Measurements from ENCODE around the gene LENEP.
"Not testable (repeated sequence)": the region's sequence is repeated elsewhere in the genome, so short reads cannot be mapped to it uniquely, and the experiment has no call there.

LENEP gene

GRCh38 chr1:154992721-154993571 is 440 bp upstream of the LENEP start:
- Histone ChIP-seq H3K4me1 (ENCODE audit: control insufficient read depth, insufficient read depth, low read length, unreplicated experiment) (peaks cover 18% of the 10 kb centered on the region), H2AFZ (ENCODE audit: low read length, unreplicated experiment) (no peak overlapping the region), H3K79me2 (ENCODE audit: control insufficient read depth, insufficient read depth, low read length, unreplicated experiment) (no peaks in the 10 kb centered on the region), H3K4me3 (ENCODE audit: low read depth, low read length) (no peak overlapping the region), H3K27ac (ENCODE audit: low read depth, low read length) (peak overlapping the region; percentile 47), H3K36me3 (ENCODE audit: insufficient read depth, low read length) (peaks cover 2% of the 10 kb centered on the region; the same call in 1 of the 2 replicates), H3K27me3 (ENCODE audit: insufficient read depth, low read length) (no peaks in the 10 kb centered on the region)

GRCh38 chr1:154994269-154994587 is 842 bp downstream of the LENEP start:
- H3K27me3 ChIP-seq (ENCODE audit: insufficient read depth, low read length): no peaks in the 10 kb centered on the region
- H3K4me3 ChIP-seq (ENCODE audit: low read depth, low read length): no peak overlapping the region
- no peaks in the 10 kb centered on the region for H3K79me2 ChIP-seq (ENCODE audit: control insufficient read depth, insufficient read depth, low read length, unreplicated experiment)
- peaks cover 18% of the 10 kb centered on the region for H3K4me1 ChIP-seq (ENCODE audit: control insufficient read depth, insufficient read depth, low read length, unreplicated experiment)
- H2AFZ ChIP-seq (ENCODE audit: low read length, unreplicated experiment): no peak overlapping the region
- no peaks in the 10 kb centered on the region; the same call in 1 of the 2 replicates for H3K36me3 ChIP-seq (ENCODE audit: insufficient read depth, low read length)
- 0 out of 2 replicates have a peak overlapping the region, but pooled peaks have one; percentile 8 for H3K27ac ChIP-seq (ENCODE audit: low read depth, low read length)

DNA sequence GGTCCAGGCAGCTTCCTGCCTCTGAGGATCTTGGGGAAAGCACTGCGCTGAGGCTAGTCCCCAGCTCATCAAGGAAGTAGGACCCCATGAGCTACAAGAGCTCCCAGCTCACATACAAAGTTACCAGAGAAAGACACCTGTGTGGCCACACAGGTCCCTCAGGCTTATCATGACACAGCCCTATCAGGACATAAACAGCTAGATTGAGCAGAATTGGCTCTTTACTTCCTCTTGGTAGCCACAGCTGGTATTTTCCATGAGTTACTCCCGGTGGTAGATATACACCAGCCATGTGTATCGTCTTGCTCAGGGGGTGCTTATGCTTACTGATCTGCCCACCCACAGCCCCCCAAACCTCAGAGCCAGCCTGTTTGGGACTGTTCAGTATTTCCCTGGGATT is 1.2 kb downstream of the LENEP start:
- Histone ChIP-seq H3K27ac (ENCODE audit: low read depth, low read length) (no peak overlapping the region), H3K36me3 (ENCODE audit: insufficient read depth, low read length) (no peaks in the 10 kb centered on the region; the same call in 1 of the 2 replicates), H3K4me3 (ENCODE audit: low read depth, low read length) (no peak overlapping the region), H3K4me1 (ENCODE audit: control insufficient read depth, insufficient read depth, low read length, unreplicated experiment) (peaks cover 19% of the 10 kb centered on the region), H3K27me3 (ENCODE audit: insufficient read depth, low read length) (no peaks in the 10 kb centered on the region), H2AFZ (ENCODE audit: low read length, unreplicated experiment) (no peak overlapping the region), H3K79me2 (ENCODE audit: control insufficient read depth, insufficient read depth, low read length, unreplicated experiment) (no peaks in the 10 kb centered on the region)

DNA sequence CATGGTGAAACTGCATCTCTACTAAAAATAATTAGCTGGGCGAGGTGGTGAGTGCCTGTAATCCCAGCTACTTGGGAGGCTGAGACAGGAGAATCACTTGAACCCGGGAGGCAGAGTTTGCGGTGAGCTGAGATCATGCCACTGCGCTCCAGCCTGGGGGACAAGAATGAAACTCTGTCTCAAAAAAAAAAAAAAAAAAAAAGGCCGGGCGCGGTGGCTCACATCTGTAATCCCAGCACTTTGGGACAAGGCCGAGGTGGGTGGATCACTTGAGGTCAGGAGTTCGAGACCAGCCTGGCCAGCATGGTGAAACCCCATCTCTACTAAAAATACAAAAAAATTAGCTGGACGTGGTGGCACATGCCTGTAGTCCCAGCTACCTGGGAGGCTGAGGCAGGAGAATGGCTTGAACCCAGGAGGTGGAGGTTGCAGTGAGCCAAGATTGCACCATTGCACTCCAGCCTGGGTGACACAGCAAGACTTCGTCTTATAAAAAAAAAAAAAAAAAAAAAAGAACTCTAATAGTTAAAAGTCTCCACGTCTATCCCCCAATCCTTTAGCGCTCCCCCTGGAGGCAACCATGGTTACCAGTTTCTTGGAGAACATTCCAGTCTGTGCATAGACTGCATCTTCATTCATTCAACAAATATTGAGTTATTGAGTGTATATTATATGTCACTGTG is 2.1 kb downstream of the LENEP start:
- H3K79me2 ChIP-seq (ENCODE audit: control insufficient read depth, insufficient read depth, low read length, unreplicated experiment); H3K36me3 ChIP-seq (ENCODE audit: insufficient read depth, low read length); H2AFZ ChIP-seq (ENCODE audit: low read length, unreplicated experiment); H3K27ac ChIP-seq (ENCODE audit: low read depth, low read length); H3K4me3 ChIP-seq (ENCODE audit: low read depth, low read length); H3K27me3 ChIP-seq (ENCODE audit: insufficient read depth, low read length): not testable (repeated sequence)
- peaks cover 27% of the 10 kb centered on the region for H3K4me1 ChIP-seq (ENCODE audit: control insufficient read depth, insufficient read depth, low read length, unreplicated experiment)

DNA sequence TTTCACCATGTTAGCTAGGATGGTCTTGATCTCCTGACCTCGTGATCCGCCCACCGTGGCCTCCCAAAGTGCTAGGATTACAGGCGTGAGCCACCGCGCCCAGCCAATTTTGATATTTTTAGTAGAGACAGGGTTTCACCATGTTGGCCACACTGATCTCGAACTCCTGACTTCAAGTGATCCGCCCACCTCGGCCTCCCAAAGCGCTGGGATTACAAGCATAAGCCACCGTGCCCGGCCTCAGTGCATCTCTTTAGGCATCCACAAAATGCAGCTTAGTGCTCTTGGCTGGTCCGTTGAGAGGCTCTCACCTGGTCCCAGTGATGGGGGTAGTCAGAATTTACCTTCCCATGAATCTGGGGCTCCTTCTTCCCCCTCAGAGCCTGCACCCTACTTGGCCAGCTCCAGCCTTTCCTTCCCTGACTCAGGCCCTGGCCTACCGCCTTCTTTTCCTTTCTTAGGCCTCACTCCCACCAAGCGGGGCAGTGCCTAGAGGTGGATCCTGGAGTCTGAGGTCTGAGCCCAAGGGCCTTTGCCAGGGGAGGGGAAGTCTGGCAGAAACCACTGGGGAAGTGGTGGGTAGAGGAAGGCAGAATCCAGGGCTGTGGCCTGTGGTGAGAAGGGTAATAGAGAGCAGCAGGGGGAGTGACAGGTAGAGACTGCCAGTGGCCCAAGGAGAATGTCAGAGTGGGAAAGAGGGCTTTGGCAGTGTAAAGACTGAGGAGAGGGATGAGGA is 3.7 kb downstream of the LENEP start:
- Histone ChIP-seq H3K27ac (ENCODE audit: low read depth, low read length) (no peak overlapping the region), H3K36me3 (ENCODE audit: insufficient read depth, low read length) (no peaks in the 10 kb centered on the region), H3K4me3 (ENCODE audit: low read depth, low read length) (no peak overlapping the region), H3K79me2 (ENCODE audit: control insufficient read depth, insufficient read depth, low read length, unreplicated experiment) (no peaks in the 10 kb centered on the region), H3K27me3 (ENCODE audit: insufficient read depth, low read length) (no peaks in the 10 kb centered on the region), H2AFZ (ENCODE audit: low read length, unreplicated experiment) (no peak overlapping the region), H3K4me1 (ENCODE audit: control insufficient read depth, insufficient read depth, low read length, unreplicated experiment) (peaks cover 27% of the 10 kb centered on the region)

DNA sequence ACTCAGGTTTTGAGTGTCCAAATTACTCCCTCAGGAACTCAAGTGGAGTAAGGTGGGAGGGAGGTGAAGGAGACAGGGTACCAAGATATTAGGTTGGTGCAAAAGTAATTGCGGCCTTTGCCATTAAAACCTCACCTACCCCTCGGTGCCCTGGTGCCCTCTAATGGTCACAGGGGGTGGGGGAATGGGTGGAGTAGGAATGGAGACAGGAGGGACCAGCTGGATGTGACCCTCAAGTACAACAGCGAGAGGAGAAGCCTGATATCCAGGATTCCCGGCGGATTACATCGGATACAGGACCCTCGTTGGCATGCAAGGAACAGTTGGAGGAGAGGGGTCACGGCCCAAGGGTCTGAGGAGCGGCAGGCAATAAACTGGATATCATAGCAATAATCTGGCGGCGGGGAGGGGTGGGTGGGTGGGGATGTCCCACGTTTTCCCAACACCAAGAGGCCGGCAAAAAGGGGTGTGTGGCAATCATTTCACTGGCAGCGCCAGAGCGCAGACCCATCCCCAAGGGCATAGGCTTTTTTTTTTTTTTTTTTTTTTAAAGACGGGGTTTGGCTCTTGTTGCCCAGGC is 4.9 kb downstream of the LENEP start:
- Histone ChIP-seq H3K79me2 (ENCODE audit: control insufficient read depth, insufficient read depth, low read length, unreplicated experiment) (peaks cover 7% of the 10 kb centered on the region), H3K27me3 (ENCODE audit: insufficient read depth, low read length) (no peaks in the 10 kb centered on the region), H3K36me3 (ENCODE audit: insufficient read depth, low read length) (no peaks in the 10 kb centered on the region), H2AFZ (ENCODE audit: low read length, unreplicated experiment) (no peak overlapping the region), H3K4me1 (ENCODE audit: control insufficient read depth, insufficient read depth, low read length, unreplicated experiment) (peaks cover 19% of the 10 kb centered on the region), H3K27ac (ENCODE audit: low read depth, low read length) (no peak overlapping the region), H3K4me3 (ENCODE audit: low read depth, low read length) (no peak overlapping the region)

DNA sequence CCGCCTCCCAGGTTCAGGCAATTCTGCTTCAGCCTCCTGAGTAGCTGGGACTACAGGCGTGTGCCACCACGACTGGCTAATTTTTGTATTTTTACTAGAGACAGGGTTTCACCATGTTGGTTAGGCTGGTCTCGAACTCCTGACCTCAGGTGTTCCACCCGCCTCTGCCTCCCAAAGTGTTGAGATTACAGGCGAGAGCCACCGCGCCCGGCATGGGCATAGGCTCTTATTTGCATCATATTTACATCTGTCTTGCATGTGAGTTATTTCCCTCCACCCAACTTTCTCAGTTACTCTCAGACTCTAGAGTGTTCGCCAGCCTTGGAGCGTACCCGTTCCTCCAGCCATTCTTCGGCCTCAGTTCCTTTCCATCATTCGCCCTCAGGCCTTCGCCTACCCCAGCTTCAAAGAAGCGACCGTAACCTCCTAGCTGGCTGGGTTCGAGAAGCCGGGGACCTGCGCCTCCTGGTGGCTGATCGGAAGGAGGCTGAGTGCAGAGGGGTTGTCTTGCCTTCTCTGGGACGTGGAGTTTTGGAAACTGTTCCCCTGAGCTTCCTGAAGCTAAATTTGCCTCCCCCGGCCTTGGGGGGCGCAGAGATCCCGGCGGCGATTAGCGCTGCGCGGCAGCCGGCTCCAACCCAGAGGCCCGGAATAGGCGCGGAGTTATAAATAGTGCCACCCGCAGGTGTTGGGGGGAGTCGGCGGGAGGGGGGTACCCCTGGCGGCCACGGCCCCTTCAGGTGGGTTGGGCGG is 5.6 kb downstream of the LENEP start:
- H3K36me3 ChIP-seq (ENCODE audit: insufficient read depth, low read length): no peaks in the 10 kb centered on the region
- H3K4me1 ChIP-seq (ENCODE audit: control insufficient read depth, insufficient read depth, low read length, unreplicated experiment): peaks cover 12% of the 10 kb centered on the region
- H3K27ac ChIP-seq (ENCODE audit: low read depth, low read length): no peak overlapping the region
- H3K27me3 ChIP-seq (ENCODE audit: insufficient read depth, low read length): no peaks in the 10 kb centered on the region
- H3K4me3 ChIP-seq (ENCODE audit: low read depth, low read length): peak overlapping the region; percentile 69
- peaks cover 13% of the 10 kb centered on the region for H3K79me2 ChIP-seq (ENCODE audit: control insufficient read depth, insufficient read depth, low read length, unreplicated experiment)
- peak overlapping the region; percentile 1 for H2AFZ ChIP-seq (ENCODE audit: low read length, unreplicated experiment)

GRCh38 chr1:154999571-155000410 is 6.4 kb downstream of the LENEP start:
- peaks cover 17% of the 10 kb centered on the region for H3K4me1 ChIP-seq (ENCODE audit: control insufficient read depth, insufficient read depth, low read length, unreplicated experiment)
- peak overlapping the region; percentile 69 for H3K4me3 ChIP-seq (ENCODE audit: low read depth, low read length)
- H3K36me3 ChIP-seq (ENCODE audit: insufficient read depth, low read length): no peaks in the 10 kb centered on the region
- peak overlapping the region; percentile 63 for H3K27ac ChIP-seq (ENCODE audit: low read depth, low read length)
- H3K79me2 ChIP-seq (ENCODE audit: control insufficient read depth, insufficient read depth, low read length, unreplicated experiment): peaks cover 20% of the 10 kb centered on the region
- peak overlapping the region; percentile 14 for H2AFZ ChIP-seq (ENCODE audit: low read length, unreplicated experiment)
- no peaks in the 10 kb centered on the region for H3K27me3 ChIP-seq (ENCODE audit: insufficient read depth, low read length)

DNA sequence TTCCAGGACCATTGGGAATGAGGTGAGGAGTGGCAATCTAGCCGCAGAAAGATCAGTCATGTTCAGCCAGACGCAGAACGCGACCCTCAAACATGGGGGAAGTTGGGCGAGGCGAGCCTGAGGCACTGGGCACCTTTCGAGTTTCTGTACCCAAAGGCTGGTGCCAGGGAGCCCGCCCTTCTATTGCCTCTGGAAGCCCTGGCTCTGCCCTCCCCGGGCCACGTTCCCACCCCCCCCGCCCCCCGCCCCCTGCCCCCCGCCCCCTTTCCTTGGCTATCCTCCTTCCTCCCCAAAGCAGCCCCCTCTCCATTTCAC is 7.0 kb downstream of the LENEP start:
- Histone ChIP-seq H3K4me1 (ENCODE audit: control insufficient read depth, insufficient read depth, low read length, unreplicated experiment) (peaks cover 22% of the 10 kb centered on the region), H3K27ac (ENCODE audit: low read depth, low read length) (peak overlapping the region; percentile 67), H3K79me2 (ENCODE audit: control insufficient read depth, insufficient read depth, low read length, unreplicated experiment) (peaks cover 26% of the 10 kb centered on the region), H3K4me3 (ENCODE audit: low read depth, low read length) (peak overlapping the region; percentile 82), H3K27me3 (ENCODE audit: insufficient read depth, low read length) (no peaks in the 10 kb centered on the region), H2AFZ (ENCODE audit: low read length, unreplicated experiment) (peak overlapping the region; percentile 14), H3K36me3 (ENCODE audit: insufficient read depth, low read length) (no peaks in the 10 kb centered on the region)

Measured in ACC112 (cell line).